Astrocyte (in vitro differentiated cells and primary cell): ENCODE measurements around the gene SDK1. TPM values are rescaled to one million over a fixed set of nuclear protein-coding genes. Genes with fewer than 3 reads are reported as not detected.

Source experiments
- DNase-seq: peaks from one replicate; pipeline ENCODE4 v3.0.0-alpha.2; 2010; ENCODE audit warnings: low read depth
- FAIRE-seq: peaks from 2 replicates; lab custom pipeline; 2011; peaks lifted over from hg19 to GRCh38; lab: Jason Lieb, UNC
- H2AFZ ChIP-seq: 2 replicates; pipeline ENCODE4 v1.6.0; 2012; ENCODE audit warnings: low read depth, low read length, inconsistent platforms
- H3K27ac ChIP-seq: 2 replicates; pipeline ENCODE4 v1.5.1; 2011; ENCODE audit warnings: low read depth, low read length, inconsistent platforms
- H3K27me3 ChIP-seq: 2 replicates; pipeline ENCODE4 v1.6.0; 2011; ENCODE audit warnings: low read length, inconsistent platforms; ENCODE audit not compliant: insufficient read depth
- H3K36me3 ChIP-seq: 2 replicates; pipeline ENCODE4 v1.5.1; 2011; ENCODE audit warnings: low read length, inconsistent platforms; ENCODE audit not compliant: insufficient read depth
- H3K4me1 ChIP-seq: 2 replicates; pipeline ENCODE4 v1.5.1; 2011; ENCODE audit warnings: low read length, inconsistent platforms; ENCODE audit not compliant: insufficient read depth
- H3K4me2 ChIP-seq: 2 replicates; pipeline ENCODE4 v1.6.0; 2012; ENCODE audit warnings: low read length, inconsistent platforms
- H3K4me3 ChIP-seq: 2 replicates; pipeline ENCODE4 v1.5.1; 2011; ENCODE audit warnings: low read depth, mild to moderate bottlenecking, low read length, inconsistent platforms; ENCODE audit not compliant: insufficient read depth
- H3K79me2 ChIP-seq: 2 replicates; pipeline ENCODE4 v1.6.0; 2012; ENCODE audit warnings: mild to moderate bottlenecking, low read length, inconsistent platforms; ENCODE audit not compliant: insufficient read depth
- H3K9ac ChIP-seq: 2 replicates; pipeline ENCODE4 v1.6.0; 2012; ENCODE audit warnings: mild to moderate bottlenecking, low read length, inconsistent platforms
- H3K9me3 ChIP-seq: 2 replicates; pipeline ENCODE4 v1.5.1; 2012; ENCODE audit warnings: low read depth, mild to moderate bottlenecking, low read length, inconsistent platforms; ENCODE audit not compliant: insufficient read depth
- H4K20me1 ChIP-seq: 2 replicates; pipeline ENCODE4 v1.6.0; 2012; ENCODE audit warnings: low read length, inconsistent platforms; ENCODE audit not compliant: insufficient read depth
- H3K27ac Mint-ChIP-seq: one replicate; pipeline ENCODE4 v1.8.0; 2021; ENCODE audit warnings: mild to moderate bottlenecking, mixed read lengths; ENCODE audit not compliant: unreplicated experiment
- H3K27me3 Mint-ChIP-seq: one replicate; pipeline ENCODE4 v1.8.0; 2021; ENCODE audit warnings: low read depth, mixed read lengths; ENCODE audit not compliant: unreplicated experiment
- H3K36me3 Mint-ChIP-seq: one replicate; pipeline ENCODE4 v1.8.0; 2021; ENCODE audit warnings: low read depth, mixed read lengths; ENCODE audit not compliant: unreplicated experiment
- H3K4me1 Mint-ChIP-seq: one replicate; pipeline ENCODE4 v1.8.0; 2021; ENCODE audit warnings: low read depth, mixed read lengths; ENCODE audit not compliant: unreplicated experiment
- H3K4me3 Mint-ChIP-seq: one replicate; pipeline ENCODE4 v1.8.0; 2021; ENCODE audit warnings: mild to moderate bottlenecking, moderate library complexity, mixed read lengths; ENCODE audit not compliant: unreplicated experiment
- H3K9me3 Mint-ChIP-seq: one replicate; pipeline ENCODE4 v1.8.0; 2021; ENCODE audit warnings: mild to moderate bottlenecking, mixed read lengths; ENCODE audit not compliant: unreplicated experiment
- CTCF ChIP-seq: IDR thresholded peaks from 2 replicates; pipeline ENCODE4 v1.5.1; 2011; ENCODE audit warnings: low read depth, mild to moderate bottlenecking, inconsistent platforms, low read length, moderate library complexity; ENCODE audit not compliant: insufficient read depth
- EZH2 ChIP-seq: IDR thresholded peaks from 2 replicates; pipeline ENCODE4 v1.6.1; 2012; ENCODE audit warnings: mild to moderate bottlenecking, low read length, inconsistent platforms; ENCODE audit not compliant: insufficient read depth
- total RNA-seq: library from RNA; stranded (reverse); gene quantifications from 2 replicates; pipeline ENCODE4 v1.2.1, GENCODE V29; 2021

Gene SDK1
- total RNA-seq, 1 donor from 2014 or later, result 4.2 TPM

GRCh38 chr7:3380886-3381685, 80.0 kb downstream of the SDK1 start:
- Mint-ChIP-seq H3K27me3 (no peaks in the 10 kb centered on the region), H3K9me3 (no peaks in the 10 kb centered on the region)
- no peak for FAIRE-seq

GRCh38 chr7:3386423-3387190, 85.6 kb downstream of the SDK1 start:
- no peak overlapping the region for H3K27ac Mint-ChIP-seq
- H3K4me1 ChIP-seq, result no peaks in the 10 kb centered on the region
- TF ChIP-seq EZH2 (no peak), CTCF (no peak)

More at GRCh38 chr7:3380886-3381685, 80.0 kb downstream of the SDK1 start:
- no peak overlapping the region for H3K4me3 ChIP-seq
- H2AFZ ChIP-seq, result no peak overlapping the region
- H3K4me2 ChIP-seq, result no peak overlapping the region
- H3K27ac ChIP-seq, result no peak overlapping the region
- H4K20me1 ChIP-seq, result no peaks in the 10 kb centered on the region
- H3K27ac Mint-ChIP-seq, result no peak overlapping the region
- H3K79me2 ChIP-seq, result no peaks in the 10 kb centered on the region
- no peaks in the 10 kb centered on the region for H3K36me3 Mint-ChIP-seq
- H3K4me1 Mint-ChIP-seq, result no peaks in the 10 kb centered on the region
- H3K9me3 ChIP-seq, result no peaks in the 10 kb centered on the region
- no peaks in the 10 kb centered on the region for H3K4me1 ChIP-seq
- no peaks in the 10 kb centered on the region for H3K36me3 ChIP-seq
- DNase-seq, result no peak
- H3K4me3 Mint-ChIP-seq, result no peak overlapping the region
- TF ChIP-seq CTCF (no peak), EZH2 (no peak)
- H3K9ac ChIP-seq, result no peak overlapping the region
- H3K27me3 ChIP-seq, result no peaks in the 10 kb centered on the region

More at GRCh38 chr7:3386423-3387190, 85.6 kb downstream of the SDK1 start:
- Histone ChIP-seq H3K4me3 (no peak overlapping the region), H4K20me1 (no peaks in the 10 kb centered on the region), H2AFZ (no peak overlapping the region), H3K36me3 (no peaks in the 10 kb centered on the region), H3K27me3 (no peaks in the 10 kb centered on the region), H3K9ac (no peak overlapping the region), H3K4me2 (no peak overlapping the region), H3K79me2 (no peaks in the 10 kb centered on the region), H3K9me3 (no peaks in the 10 kb centered on the region), H3K27ac (no peak overlapping the region)
- no peak overlapping the region for H3K4me3 Mint-ChIP-seq
- peaks cover 8% of the 10 kb centered on the region for H3K9me3 Mint-ChIP-seq
- H3K27me3 Mint-ChIP-seq, result no peaks in the 10 kb centered on the region
- H3K36me3 Mint-ChIP-seq, result peaks cover 2% of the 10 kb centered on the region
- no peaks in the 10 kb centered on the region for H3K4me1 Mint-ChIP-seq
- no peak for DNase-seq
- no peak for FAIRE-seq
